ENCODE measurements around the gene TBC1D24. TPM values are rescaled to one million over a fixed set of nuclear protein-coding genes. Genes with fewer than 3 reads are reported as not detected.

TBC1D24 gene
- total and polyA plus RNA-seq, 11 donors, result 4.0 to 19.2 (median 11.6) TPM

DNA sequence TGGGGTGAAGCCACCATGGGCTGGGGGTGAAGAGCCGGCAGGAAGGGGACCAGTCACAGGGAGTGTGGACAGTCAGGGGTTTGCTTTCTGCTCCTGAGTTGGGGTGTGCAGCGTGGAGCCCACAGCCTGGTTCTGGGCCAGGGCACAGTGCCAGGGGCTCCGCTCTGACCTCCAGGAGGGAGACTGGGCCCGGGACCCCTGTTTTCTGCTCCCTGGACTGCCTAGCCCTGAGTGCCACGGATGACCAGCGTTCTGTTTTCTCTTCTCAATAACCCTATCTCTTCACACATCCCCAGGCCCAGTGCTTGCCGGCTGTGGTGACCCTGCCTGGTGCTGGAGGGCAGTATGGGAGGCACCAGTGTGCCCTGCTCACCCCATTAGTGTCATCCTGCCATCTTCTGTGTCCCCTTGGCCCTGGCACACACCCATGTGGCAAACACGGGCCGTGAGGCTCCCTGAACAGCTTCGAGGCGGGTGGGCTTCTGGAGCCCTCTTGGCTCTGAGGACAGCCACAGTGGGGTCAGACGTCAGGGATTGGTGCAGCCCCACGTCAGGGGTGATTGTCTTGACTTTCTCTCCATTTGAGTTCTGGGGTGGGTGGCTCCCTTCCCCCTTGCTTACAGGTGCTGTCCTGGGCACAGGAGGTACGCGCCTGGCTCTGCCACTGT, 55.2 kb downstream of the TBC1D24 start:
- 86 to 94% (median 91%) methylated on average over 11 to 15 of the region's 15 CpGs for WGBS, 4 donors
- TF ChIP-seq, protein P1, sequence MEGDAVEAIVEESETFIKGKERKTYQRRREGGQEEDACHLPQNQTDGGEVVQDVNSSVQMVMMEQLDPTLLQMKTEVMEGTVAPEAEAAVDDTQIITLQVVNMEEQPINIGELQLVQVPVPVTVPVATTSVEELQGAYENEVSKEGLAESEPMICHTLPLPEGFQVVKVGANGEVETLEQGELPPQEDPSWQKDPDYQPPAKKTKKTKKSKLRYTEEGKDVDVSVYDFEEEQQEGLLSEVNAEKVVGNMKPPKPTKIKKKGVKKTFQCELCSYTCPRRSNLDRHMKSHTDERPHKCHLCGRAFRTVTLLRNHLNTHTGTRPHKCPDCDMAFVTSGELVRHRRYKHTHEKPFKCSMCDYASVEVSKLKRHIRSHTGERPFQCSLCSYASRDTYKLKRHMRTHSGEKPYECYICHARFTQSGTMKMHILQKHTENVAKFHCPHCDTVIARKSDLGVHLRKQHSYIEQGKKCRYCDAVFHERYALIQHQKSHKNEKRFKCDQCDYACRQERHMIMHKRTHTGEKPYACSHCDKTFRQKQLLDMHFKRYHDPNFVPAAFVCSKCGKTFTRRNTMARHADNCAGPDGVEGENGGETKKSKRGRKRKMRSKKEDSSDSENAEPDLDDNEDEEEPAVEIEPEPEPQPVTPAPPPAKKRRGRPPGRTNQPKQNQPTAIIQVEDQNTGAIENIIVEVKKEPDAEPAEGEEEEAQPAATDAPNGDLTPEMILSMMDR (IDR thresholded peaks at IDR 0.05), result no peak
- TF ChIP-seq POLR2A (IDR thresholded peaks at IDR 0.05), result no peak
- peaks cover 0 to 52% (median 33%) of the 10 kb centered on the region in 9 donors for H3K36me3 ChIP-seq
- ATAC-seq, result no peak
- H3K4me1 ChIP-seq, result peaks cover 0 to 24% (median 8%) of the 10 kb centered on the region in 12 donors
- intact Hi-C loops (cut with DNase I), result no loop called here
- no peaks in the 10 kb centered on the region for H3K9me3 ChIP-seq
- no peak overlapping the region for H3K27ac ChIP-seq
- DNase-seq, result peak in 1 of 5 donors; percentile 59
- H3K4me3 ChIP-seq, result no peak overlapping the region
- no peaks in the 10 kb centered on the region for H3K27me3 ChIP-seq

DNA sequence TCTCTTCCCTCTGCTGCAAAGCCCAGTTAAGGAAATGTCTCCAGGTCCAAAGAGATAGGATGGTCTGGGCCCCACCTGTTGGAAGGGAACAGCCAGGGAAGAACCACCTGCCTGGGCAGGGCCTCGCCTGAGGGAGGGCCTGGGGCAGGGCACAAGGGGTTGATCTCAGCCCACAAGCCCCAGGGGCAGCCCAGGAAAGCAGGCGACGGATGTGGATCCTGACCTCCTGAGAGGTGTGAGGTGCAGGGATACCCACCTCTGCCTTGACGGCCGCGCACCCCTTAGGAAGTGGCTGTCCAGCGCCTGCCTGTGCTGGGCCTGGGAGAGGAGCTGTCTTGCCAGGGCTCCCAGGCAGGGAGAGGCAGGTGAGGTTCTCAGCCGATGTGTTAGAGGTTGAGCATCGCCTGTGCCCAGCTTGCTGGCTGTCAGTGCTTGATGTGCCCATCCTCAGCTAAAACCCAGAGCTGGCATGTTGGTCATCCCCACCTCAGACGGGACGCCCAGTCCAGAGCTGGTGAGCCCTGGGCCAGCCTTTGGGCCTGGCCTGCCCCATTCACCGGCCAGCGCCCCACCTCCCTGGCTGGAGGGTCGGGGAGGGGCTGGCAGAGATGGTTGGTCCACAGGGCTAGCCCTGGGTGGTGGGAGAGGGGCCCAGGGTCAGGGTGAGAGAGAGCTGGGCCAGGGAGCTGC, 55.8 kb downstream of the TBC1D24 start:
- Histone ChIP-seq H3K4me1 (peaks cover 0 to 28% (median 10%) of the 10 kb centered on the region in 12 donors), H3K27ac (peak overlapping the region in 7 of 12 donors; percentile 78 to 97 (median 89)), H3K27me3 (no peaks in the 10 kb centered on the region), H3K9me3 (no peaks in the 10 kb centered on the region), H3K36me3 (peaks cover 0 to 45% (median 27%) of the 10 kb centered on the region in 9 donors), H3K4me3 (peak overlapping the region in 3 of 12 donors; percentile 59 to 72 (median 71))
- TF ChIP-seq, protein P1 (IDR thresholded peaks at IDR 0.05), result no peak
- TF ChIP-seq POLR2A (IDR thresholded peaks at IDR 0.05), result no peak
- intact Hi-C loops (cut with DNase I), result no loop called here
- ATAC-seq (no peak), DNase-seq (peak in 2 of 5 donors; percentile 10 to 62)
- 83 to 95% (median 90%) methylated on average over 8 to 14 of the region's 14 CpGs for WGBS, 4 donors

DNA sequence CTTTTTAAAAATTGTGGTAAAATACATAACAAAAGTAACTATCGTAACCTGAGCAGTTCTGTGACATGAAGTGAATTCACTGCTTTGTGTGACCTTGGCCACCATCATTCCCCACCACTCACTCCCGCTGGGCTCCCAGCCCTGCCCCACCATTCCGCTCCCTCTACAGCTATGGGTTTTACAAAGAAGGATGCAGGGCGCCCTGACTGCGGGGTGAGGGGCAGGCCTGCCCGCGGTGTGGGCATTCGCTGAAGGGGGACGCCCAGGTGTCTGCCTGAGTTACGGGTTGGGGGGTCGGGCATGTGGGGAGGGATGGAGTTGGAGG, 56.4 kb downstream of the TBC1D24 start, which contains the start of gene CEMP1:
TSS of gene CEMP1 (minus strand) at position 38 of the 325 bp plus-strand sequence. CDS start 335 bp downstream, outside the sequence.
- ATAC-seq (peak in 3 of 4 donors; percentile 0 to 5 (median 1)), DNase-seq (no peak)
- Histone ChIP-seq H3K27ac (peak within 1 kb of the TSS; percentile 43 to 97 (median 82)), H3K36me3 (peaks cover 0 to 39% (median 21%) of the 10 kb centered on the region in 9 donors), H3K4me1 (peaks cover 0 to 34% (median 10%) of the 10 kb centered on the region in 12 donors), H3K27me3 (no peaks in the 10 kb centered on the region), H3K9me3 (no peaks in the 10 kb centered on the region), H3K4me3 (peak within 1 kb of the TSS; percentile 39 to 72 (median 62))
- no peak for TF ChIP-seq POLR2A (IDR thresholded peaks at IDR 0.05)
- TF ChIP-seq, protein P1 (IDR thresholded peaks at IDR 0.05), result no peak
- 12 to 18% (median 15%) methylated on average over 7 to 11 of the region's 11 CpGs for whole genome bisulfite sequencing, 4 donors
- intact Hi-C loops (cut with DNase I), result no loop called here

All from heart left ventricle (tissue), 16 donors.